ENCODE measurements around the gene RARRES2.

DNA sequence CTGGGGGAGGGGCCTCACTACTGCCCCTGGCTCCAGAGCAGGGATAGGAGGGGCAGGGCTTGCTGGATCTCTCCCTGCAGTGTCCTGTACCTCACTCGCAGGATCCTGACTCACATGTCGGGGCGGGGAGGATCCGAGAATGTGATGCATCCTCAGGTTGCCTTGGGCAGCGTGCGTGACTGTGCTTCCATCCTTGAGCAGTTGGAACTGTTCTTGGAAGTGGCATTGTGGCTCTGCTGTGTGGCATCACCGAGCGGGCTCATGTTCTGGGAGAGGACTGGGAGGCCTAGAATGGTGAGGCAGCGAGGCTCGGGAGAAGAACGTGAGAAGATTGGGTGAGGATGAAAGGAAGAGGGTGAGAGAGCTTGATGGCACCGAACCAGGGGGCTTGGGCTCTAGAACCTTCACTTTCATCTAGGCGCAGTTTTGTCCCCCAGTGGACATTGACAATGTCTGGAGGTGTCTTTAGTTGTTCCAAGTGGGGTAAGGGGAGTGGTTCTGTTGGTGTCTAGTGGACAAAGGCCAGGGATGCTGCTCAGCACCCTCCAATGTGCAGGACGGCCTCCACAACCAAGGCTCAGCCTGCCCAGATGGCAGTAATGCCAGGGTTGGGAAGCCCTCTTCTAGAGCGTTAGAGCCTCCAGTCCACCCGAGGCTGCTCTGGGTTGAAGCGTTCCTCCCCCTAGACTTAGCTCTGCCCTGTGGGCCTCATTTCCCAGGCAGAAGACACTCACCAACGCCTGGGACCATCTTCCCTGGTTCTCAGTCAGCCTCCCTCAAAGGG is 8.4 kb downstream of the RARRES2 start:
- TF ChIP-seq, protein P1, sequence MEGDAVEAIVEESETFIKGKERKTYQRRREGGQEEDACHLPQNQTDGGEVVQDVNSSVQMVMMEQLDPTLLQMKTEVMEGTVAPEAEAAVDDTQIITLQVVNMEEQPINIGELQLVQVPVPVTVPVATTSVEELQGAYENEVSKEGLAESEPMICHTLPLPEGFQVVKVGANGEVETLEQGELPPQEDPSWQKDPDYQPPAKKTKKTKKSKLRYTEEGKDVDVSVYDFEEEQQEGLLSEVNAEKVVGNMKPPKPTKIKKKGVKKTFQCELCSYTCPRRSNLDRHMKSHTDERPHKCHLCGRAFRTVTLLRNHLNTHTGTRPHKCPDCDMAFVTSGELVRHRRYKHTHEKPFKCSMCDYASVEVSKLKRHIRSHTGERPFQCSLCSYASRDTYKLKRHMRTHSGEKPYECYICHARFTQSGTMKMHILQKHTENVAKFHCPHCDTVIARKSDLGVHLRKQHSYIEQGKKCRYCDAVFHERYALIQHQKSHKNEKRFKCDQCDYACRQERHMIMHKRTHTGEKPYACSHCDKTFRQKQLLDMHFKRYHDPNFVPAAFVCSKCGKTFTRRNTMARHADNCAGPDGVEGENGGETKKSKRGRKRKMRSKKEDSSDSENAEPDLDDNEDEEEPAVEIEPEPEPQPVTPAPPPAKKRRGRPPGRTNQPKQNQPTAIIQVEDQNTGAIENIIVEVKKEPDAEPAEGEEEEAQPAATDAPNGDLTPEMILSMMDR (IDR thresholded peaks at IDR 0.05; ENCODE audit: borderline replicate concordance, extremely low read depth, low read length, poor library complexity, severe bottlenecking) = no peak
- TF ChIP-seq EZH2 (IDR thresholded peaks at IDR 0.05; ENCODE audit: borderline replicate concordance, low read depth, low read length, severe bottlenecking) = no peak

Measured in DND-41 (cell line).